ENCODE measurements around the gene TAF10.

- TF ChIP-seq, protein P1, sequence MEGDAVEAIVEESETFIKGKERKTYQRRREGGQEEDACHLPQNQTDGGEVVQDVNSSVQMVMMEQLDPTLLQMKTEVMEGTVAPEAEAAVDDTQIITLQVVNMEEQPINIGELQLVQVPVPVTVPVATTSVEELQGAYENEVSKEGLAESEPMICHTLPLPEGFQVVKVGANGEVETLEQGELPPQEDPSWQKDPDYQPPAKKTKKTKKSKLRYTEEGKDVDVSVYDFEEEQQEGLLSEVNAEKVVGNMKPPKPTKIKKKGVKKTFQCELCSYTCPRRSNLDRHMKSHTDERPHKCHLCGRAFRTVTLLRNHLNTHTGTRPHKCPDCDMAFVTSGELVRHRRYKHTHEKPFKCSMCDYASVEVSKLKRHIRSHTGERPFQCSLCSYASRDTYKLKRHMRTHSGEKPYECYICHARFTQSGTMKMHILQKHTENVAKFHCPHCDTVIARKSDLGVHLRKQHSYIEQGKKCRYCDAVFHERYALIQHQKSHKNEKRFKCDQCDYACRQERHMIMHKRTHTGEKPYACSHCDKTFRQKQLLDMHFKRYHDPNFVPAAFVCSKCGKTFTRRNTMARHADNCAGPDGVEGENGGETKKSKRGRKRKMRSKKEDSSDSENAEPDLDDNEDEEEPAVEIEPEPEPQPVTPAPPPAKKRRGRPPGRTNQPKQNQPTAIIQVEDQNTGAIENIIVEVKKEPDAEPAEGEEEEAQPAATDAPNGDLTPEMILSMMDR (IDR thresholded peaks at IDR 0.05; ENCODE audit: low read depth, low read length, missing input control): no peak
- no peak for TF ChIP-seq REST (IDR thresholded peaks at IDR 0.05)
- no peak for TF ChIP-seq TAF1 (conservative IDR thresholded peaks at IDR 0.05)
- no peak for TF ChIP-seq RAD21 (IDR thresholded peaks at IDR 0.05)
- TF ChIP-seq YY1 (IDR thresholded peaks at IDR 0.05): no peak
- TF ChIP-seq RXRA (IDR thresholded peaks at IDR 0.05): no peak
- TF ChIP-seq GABPA (IDR thresholded peaks at IDR 0.05 in 1 of 2, conservative IDR thresholded peaks at IDR 0.05 in 1 of 2): no peak
- TF ChIP-seq EGR1 (IDR thresholded peaks at IDR 0.05; ENCODE audit: low read depth in 2 of 2): no peak
These were observed 39.0 kb upstream of the TAF10 start for GRCh38 chr11:6650980-6651379.
